AG04449 (cell line): ENCODE results near the gene HS3ST3A1.

ENCODE experiments used
- CTCF ChIA-PET: fragments of 350-600 bp; formaldehyde crosslinking; extraction: SDS; loops from one replicate; lab custom pipeline; 2021; ENCODE audit warnings: antibody characterized with exemption; lab: Yijun Ruan, JAX
- POLR2A ChIA-PET: fragments of 400-600, 350-600 bp; formaldehyde crosslinking; extraction: SDS; loops from one replicate; lab custom pipeline; 2020; ENCODE audit warnings: antibody characterized with exemption, inconsistent platforms; lab: Yijun Ruan, JAX
- DNase-seq: peaks from one replicate; pipeline ENCODE4 v3.0.0-alpha.2; 2010; ENCODE audit warnings: low read depth, low spot score
- H3K4me3 ChIP-seq: 2 replicates; pipeline ENCODE4 v1.5.1; 2011; ENCODE audit warnings: low read depth, mild to moderate bottlenecking, control low read depth, low read length
- CTCF ChIP-seq: IDR thresholded peaks from one replicate; pipeline ENCODE4 v1.5.1; 2011; ENCODE audit warnings: mild to moderate bottlenecking, moderate library complexity, low read length, control low read depth, inconsistent platforms; ENCODE audit not compliant: insufficient read depth; ENCODE audit errors: missing control alignments

Gene HS3ST3A1

GRCh38 chr17:13465678-13466077 is 136.1 kb downstream of the HS3ST3A1 start:
- no peak overlapping the region for H3K4me3 ChIP-seq
- POLR2A ChIA-PET, result no interaction called here
- CTCF ChIA-PET, result interaction anchor here (0.8 kb wide), 1 partner anchor 11 kb away, joined by 3 read pairs; no protein-coding TSS in a partner anchor
- no peak for DNase-seq
- TF ChIP-seq CTCF, result no peak

GRCh38 chr17:13462673-13463124 is 139.0 kb downstream of the HS3ST3A1 start:
- no peak for TF ChIP-seq CTCF
- ChIA-PET CTCF (no interaction called here), POLR2A (no interaction called here)
- H3K4me3 ChIP-seq, result no peak overlapping the region
- no peak for DNase-seq

DNA sequence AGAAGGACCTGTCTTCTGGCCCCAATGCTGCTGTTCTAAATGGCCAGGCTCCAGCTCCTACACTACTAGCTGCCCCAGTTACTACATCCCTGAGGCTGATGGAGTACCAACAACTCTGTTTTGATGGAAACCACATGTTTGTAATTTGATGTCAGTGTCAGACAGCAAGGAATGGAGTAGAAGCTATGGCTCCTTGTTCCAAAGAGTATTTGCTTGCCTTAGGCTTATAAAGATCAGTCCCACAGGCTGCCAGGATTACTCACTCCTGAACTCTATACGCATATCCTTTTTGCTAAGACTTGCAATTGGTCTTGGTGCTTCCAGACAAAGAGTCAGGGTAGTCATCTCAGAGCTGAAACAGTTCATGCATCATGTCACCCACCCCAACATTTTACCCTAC is 139.6 kb downstream of the HS3ST3A1 start:
- H3K4me3 ChIP-seq, result no peak overlapping the region
- no peak for TF ChIP-seq CTCF
- ChIA-PET CTCF (no interaction called here), POLR2A (no interaction called here)
- no peak for DNase-seq

GRCh38 chr17:13460261-13461000 is 141.3 kb downstream of the HS3ST3A1 start:
- POLR2A ChIA-PET, result no interaction called here
- no peak for TF ChIP-seq CTCF
- H3K4me3 ChIP-seq, result no peak overlapping the region
- no peak for DNase-seq
- CTCF ChIA-PET, result interaction anchor here (1.4 kb wide), 1 partner anchor 10 kb away, joined by 3 read pairs; no protein-coding TSS in a partner anchor

DNA sequence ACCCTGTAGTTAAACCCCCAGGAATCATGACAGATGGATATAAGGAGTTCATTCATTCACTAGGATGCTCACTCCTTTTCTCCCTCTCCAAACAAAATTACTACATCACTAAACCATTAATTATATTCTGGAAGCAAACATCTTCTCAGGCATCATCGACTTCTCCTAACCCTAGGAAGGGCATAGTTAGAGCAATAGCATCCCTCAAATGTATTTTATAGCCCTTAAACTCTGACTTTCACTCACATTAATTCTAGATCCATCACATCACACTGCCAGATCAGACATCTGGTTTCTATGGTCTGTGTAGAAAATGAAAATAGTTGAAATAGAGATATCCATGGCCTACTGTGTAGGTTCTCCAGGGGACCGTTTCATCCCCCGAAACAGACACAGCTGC is 143.9 kb downstream of the HS3ST3A1 start:
- CTCF ChIA-PET, result interaction anchor here (0.8 to 1.6 kb wide), 2 partner anchors 13 to 137 kb away, joined by 3 to 6 read pairs; no protein-coding TSS in a partner anchor
- POLR2A ChIA-PET, result no interaction called here
- no peak for TF ChIP-seq CTCF

More for the DNA sequence above, 143.9 kb downstream of the HS3ST3A1 start:
- no peak for DNase-seq
- no peak overlapping the region for H3K4me3 ChIP-seq
